ENCODE measurements around the gene FASTK.
A peak's percentile ranks its signal among the peaks of the same experiment; 100 is the strongest.

FASTK gene

GRCh38 chr7:151064993-151065392, 15.6 kb downstream of the FASTK start:
- no peak for DNase-seq

GRCh38 chr7:151064454-151064853, 16.2 kb downstream of the FASTK start:
- DNase-seq: no peak

- no peak for DNase-seq
Measured at GRCh38 chr7:151063212-151063561, 17.4 kb downstream of the FASTK start.

- DNase-seq: no peak
Measured at GRCh38 chr7:151062399-151063211, 18.0 kb downstream of the FASTK start.

- no peak for DNase-seq
Measured at GRCh38 chr7:151062111-151062398, 18.6 kb downstream of the FASTK start.

GRCh38 chr7:151061213-151062110, 19.1 kb downstream of the FASTK start:
- no peak for DNase-seq

GRCh38 chr7:151060416-151061212, 20.0 kb downstream of the FASTK start:
- no peak for DNase-seq

- DNase-seq: no peak
Measured at GRCh38 chr7:151060113-151060415, 20.5 kb downstream of the FASTK start.

GRCh38 chr7:151059367-151060112, 21.1 kb downstream of the FASTK start, which contains the start of gene SLC4A2:
SLC4A2 (plus strand) TSS chr7:151059589; CDS start chr7:151061988, 2,399 bp downstream.
- peak; percentile 28 for DNase-seq

GRCh38 chr7:151058781-151059366, 21.7 kb downstream of the FASTK start:
- DNase-seq: no peak

- peak; percentile 98 for DNase-seq
Measured at GRCh38 chr7:151057989-151058780, 22.4 kb downstream of the FASTK start.

- no peak for DNase-seq
Measured at GRCh38 chr7:151057506-151057988, 23.1 kb downstream of the FASTK start, which contains the start of gene CDK5. CDK5 (minus strand) TSS chr7:151057897; CDS start chr7:151057848, 49 bp downstream.

- DNase-seq: no peak
Measured at GRCh38 chr7:151056666-151057505, 23.7 kb downstream of the FASTK start.

GRCh38 chr7:151056283-151056665, 24.3 kb downstream of the FASTK start:
- no peak for DNase-seq

- no peak for DNase-seq
Measured at GRCh38 chr7:151053751-151054150, 26.9 kb downstream of the FASTK start.

GRCh38 chr7:151053096-151053495, 27.5 kb downstream of the FASTK start:
- no peak for DNase-seq

- no peak for DNase-seq
Measured at GRCh38 chr7:151051108-151051507, 29.5 kb downstream of the FASTK start.

GRCh38 chr7:151048911-151049463, 31.6 kb downstream of the FASTK start:
- no peak for DNase-seq

- DNase-seq: no peak
Measured at GRCh38 chr7:151047976-151048815, 32.4 kb downstream of the FASTK start, which contains the start of gene ASIC3. ASIC3 (plus strand) TSS chr7:151048531; CDS start chr7:151048886, 355 bp downstream.
